ENCODE data around the gene AOPEP. TPM values are rescaled to one million over a fixed set of nuclear protein-coding genes. Genes with fewer than 3 reads are reported as not detected.

AOPEP gene
- total and polyA plus RNA-seq, 4 donors: 210 to 311 (median 285) TPM

DNA sequence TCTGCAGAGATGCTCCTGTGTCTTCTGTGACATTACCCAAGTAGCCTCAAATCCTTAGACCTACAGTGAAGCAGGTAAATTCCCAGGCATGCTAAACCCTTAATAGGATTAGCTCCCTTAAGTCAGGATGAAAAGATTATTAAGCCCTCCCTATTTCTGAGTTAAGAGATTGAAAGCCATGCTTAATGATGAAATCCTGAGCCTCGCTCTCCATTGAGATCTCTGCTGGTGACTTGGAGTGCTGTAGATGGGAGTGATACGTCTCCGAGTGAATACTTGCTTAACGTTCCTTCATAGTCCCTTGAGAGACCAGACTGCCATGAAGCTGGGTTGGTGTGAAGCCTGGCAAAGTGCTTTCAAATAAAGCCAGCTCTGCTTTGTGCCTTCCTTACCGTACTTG is 34.2 kb downstream of the AOPEP start:
- Histone ChIP-seq H3K4me3 (ENCODE audit: low read length in 2 of 2) (no peak overlapping the region), H3K27ac (ENCODE audit: low read depth in 1 of 2, low read length in 2 of 2) (no peak overlapping the region), H3K36me3 (ENCODE audit: control insufficient read depth in 1 of 2, insufficient read depth in 2 of 2, low read length in 1 of 2) (peaks cover 0 to 8% of the 10 kb centered on the region in 2 donors), H3K9me3 (ENCODE audit: control insufficient read depth, low read length) (no peaks in the 10 kb centered on the region), H3K4me1 (ENCODE audit: control insufficient read depth in 1 of 2, insufficient read depth in 2 of 2, low read length in 2 of 2) (no peaks in the 10 kb centered on the region), H3K27me3 (ENCODE audit: control insufficient read depth in 1 of 2, insufficient read depth in 2 of 2, low read length in 1 of 2) (no peaks in the 10 kb centered on the region)
- DNase-seq: no peak
- WGBS, 2 donors: 86 to 88% methylated on average over 5 of the region's 5 CpGs
- no peak for ATAC-seq (ENCODE audit: low FRiP score)
- intact Hi-C loops (cut with DNase I): no loop called here

DNA sequence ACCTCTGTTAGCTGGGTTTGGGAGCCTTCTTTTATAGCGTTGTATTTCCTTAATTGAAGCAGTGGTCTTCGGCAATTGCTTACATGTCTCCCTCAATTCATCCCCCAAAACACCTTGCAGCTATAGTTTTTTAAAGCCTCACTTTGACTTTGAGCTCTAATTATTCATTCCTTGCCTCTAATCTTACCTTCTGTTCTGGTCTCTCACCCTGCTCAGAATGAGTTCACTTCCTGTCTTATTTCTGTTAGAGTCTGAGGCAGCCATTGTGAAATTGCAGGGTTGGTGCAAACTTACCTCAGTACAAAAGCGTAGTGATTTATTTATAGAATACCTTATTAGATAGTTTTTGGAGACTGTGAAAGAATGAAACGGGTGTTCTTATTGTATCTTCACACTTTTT is 35.0 kb downstream of the AOPEP start:
- no peak overlapping the region for H3K27ac ChIP-seq (ENCODE audit: low read depth in 1 of 2, low read length in 2 of 2)
- no peak for DNase-seq
- intact Hi-C loops (cut with DNase I): no loop called here
- no peaks in the 10 kb centered on the region for H3K4me1 ChIP-seq (ENCODE audit: control insufficient read depth in 1 of 2, insufficient read depth in 2 of 2, low read length in 2 of 2)
- H3K27me3 ChIP-seq (ENCODE audit: control insufficient read depth in 1 of 2, insufficient read depth in 2 of 2, low read length in 1 of 2): no peaks in the 10 kb centered on the region
- no peaks in the 10 kb centered on the region for H3K9me3 ChIP-seq (ENCODE audit: control insufficient read depth, low read length)
- peaks cover 0 to 8% of the 10 kb centered on the region in 2 donors for H3K36me3 ChIP-seq (ENCODE audit: control insufficient read depth in 1 of 2, insufficient read depth in 2 of 2, low read length in 1 of 2)
- 94 to 95% methylated on average over 4 of the region's 4 CpGs for WGBS, 2 donors
- ATAC-seq (ENCODE audit: low FRiP score): no peak
- no peak overlapping the region for H3K4me3 ChIP-seq (ENCODE audit: low read length in 2 of 2)

DNA sequence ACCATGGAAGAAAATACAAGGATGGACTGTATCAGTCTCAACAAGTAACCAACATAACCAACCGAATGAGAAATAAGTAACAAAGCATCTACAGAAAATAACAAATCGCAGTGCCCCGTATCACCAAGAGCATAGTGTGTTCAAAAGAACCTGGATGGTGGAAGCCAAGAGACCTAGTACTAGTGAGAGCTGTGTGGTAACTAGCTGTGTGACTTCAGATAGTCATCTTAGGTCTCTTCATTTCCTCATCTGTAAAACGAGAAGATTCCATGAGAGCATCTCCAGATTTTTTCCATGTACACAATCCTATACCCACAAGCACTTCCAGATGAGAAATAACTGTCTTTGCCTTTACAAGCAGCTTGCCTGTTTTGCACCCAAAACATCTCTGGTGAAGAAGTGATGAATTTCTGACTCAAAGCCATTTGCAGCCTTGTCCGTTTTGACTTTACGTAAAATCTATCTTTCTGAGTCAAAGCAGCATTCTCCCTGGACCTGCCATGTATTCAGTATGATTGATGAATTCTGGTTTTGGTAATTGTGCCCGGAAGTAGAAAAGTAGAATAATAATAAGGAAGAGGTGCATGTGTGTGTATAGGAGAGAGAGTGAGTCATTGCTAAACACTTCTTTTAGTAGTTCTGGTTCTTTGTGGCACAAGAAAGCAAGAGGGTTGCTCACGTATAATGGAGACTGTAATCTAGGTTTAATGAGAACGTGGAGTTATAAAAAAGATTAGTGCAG is 41.0 kb downstream of the AOPEP start:
- intact Hi-C loops (cut with DNase I): no loop called here

DNA sequence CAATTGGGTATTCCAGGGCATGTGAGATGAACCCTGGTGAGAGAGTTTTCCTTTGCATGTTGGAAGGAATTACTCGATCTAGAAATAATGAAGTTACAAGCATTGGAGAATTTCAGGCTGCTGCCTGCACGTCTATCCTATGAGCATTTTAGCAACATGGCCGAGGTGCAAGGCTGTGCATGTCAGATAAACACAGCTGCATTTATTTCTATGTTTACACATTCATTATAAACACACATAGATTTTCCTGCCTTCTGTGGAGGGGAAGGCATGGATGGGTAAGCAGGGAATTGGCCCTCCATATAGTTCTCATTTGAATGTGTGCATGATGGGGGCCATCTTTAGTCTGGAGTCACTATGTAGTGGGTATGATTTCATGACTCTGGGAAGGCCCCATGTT is 42.3 kb downstream of the AOPEP start:
- Histone ChIP-seq H3K27ac (ENCODE audit: low read depth in 1 of 2, low read length in 2 of 2) (no peak overlapping the region), H3K4me3 (ENCODE audit: low read length in 2 of 2) (no peak overlapping the region), H3K36me3 (ENCODE audit: control insufficient read depth in 1 of 2, insufficient read depth in 2 of 2, low read length in 1 of 2) (peaks cover 0 to 3% of the 10 kb centered on the region in 2 donors), H3K4me1 (ENCODE audit: control insufficient read depth in 1 of 2, insufficient read depth in 2 of 2, low read length in 2 of 2) (peaks cover 2 to 5% of the 10 kb centered on the region in 2 donors), H3K27me3 (ENCODE audit: control insufficient read depth in 1 of 2, insufficient read depth in 2 of 2, low read length in 1 of 2) (no peaks in the 10 kb centered on the region), H3K9me3 (ENCODE audit: control insufficient read depth, low read length) (no peaks in the 10 kb centered on the region)
- DNase-seq (no peak), ATAC-seq (ENCODE audit: low FRiP score) (no peak)
- 95 to 97% methylated on average over 3 of the region's 3 CpGs for WGBS, 2 donors
- intact Hi-C loops (cut with DNase I): no loop called here

More for the DNA sequence above, 41.0 kb downstream of the AOPEP start:
- WGBS, 2 donors: 90 to 92% methylated on average over 9 of the region's 9 CpGs
- DNase-seq (no peak), ATAC-seq (ENCODE audit: low FRiP score) (no peak)
- no peaks in the 10 kb centered on the region for H3K9me3 ChIP-seq (ENCODE audit: control insufficient read depth, low read length)
- H3K27me3 ChIP-seq (ENCODE audit: control insufficient read depth in 1 of 2, insufficient read depth in 2 of 2, low read length in 1 of 2): no peaks in the 10 kb centered on the region
- H3K27ac ChIP-seq (ENCODE audit: low read depth in 1 of 2, low read length in 2 of 2): no peak overlapping the region
- no peak overlapping the region for H3K4me3 ChIP-seq (ENCODE audit: low read length in 2 of 2)
- H3K4me1 ChIP-seq (ENCODE audit: control insufficient read depth in 1 of 2, insufficient read depth in 2 of 2, low read length in 2 of 2): no peaks in the 10 kb centered on the region
- H3K36me3 ChIP-seq (ENCODE audit: control insufficient read depth in 1 of 2, insufficient read depth in 2 of 2, low read length in 1 of 2): peaks cover 0 to 3% of the 10 kb centered on the region in 2 donors

DNA sequence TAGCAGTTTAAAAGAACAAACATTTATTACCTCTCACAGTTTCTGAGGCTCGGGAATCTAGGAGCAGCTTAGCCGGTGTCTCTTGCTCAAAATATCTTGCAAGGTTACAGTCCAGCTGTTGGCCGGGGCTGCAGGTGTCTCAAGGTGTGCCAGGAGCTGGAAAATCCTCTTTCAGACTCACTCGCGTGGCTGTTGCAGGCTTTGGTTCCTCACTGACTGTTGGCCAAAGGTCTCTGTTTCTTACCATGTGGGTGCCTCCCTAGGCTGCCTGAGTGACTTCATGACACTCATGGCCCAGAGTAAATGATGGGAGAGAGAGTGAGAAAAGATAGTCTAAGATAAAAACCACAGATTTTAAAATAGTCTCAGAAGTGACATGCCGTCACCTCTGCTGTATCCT is 43.8 kb downstream of the AOPEP start:
- Histone ChIP-seq H3K4me1 (ENCODE audit: control insufficient read depth in 1 of 2, insufficient read depth in 2 of 2, low read length in 2 of 2) (peaks cover 2 to 5% of the 10 kb centered on the region in 2 donors), H3K4me3 (ENCODE audit: low read length in 2 of 2) (no peak overlapping the region), H3K27me3 (ENCODE audit: control insufficient read depth in 1 of 2, insufficient read depth in 2 of 2, low read length in 1 of 2) (no peaks in the 10 kb centered on the region), H3K27ac (ENCODE audit: low read depth in 1 of 2, low read length in 2 of 2) (no peak overlapping the region), H3K36me3 (ENCODE audit: control insufficient read depth in 1 of 2, insufficient read depth in 2 of 2, low read length in 1 of 2) (peaks cover 0 to 3% of the 10 kb centered on the region in 2 donors), H3K9me3 (ENCODE audit: control insufficient read depth, low read length) (no peaks in the 10 kb centered on the region)
- ATAC-seq (ENCODE audit: low FRiP score) (no peak), DNase-seq (no peak)
- intact Hi-C loops (cut with DNase I): loop anchor here in 1 of 2 donors (5.0 kb wide), 2 partner anchors 88 to 352 kb away; no protein-coding TSS in a partner anchor
- 80 to 92% methylated on average over 6 of the region's 6 CpGs for WGBS, 2 donors

DNA sequence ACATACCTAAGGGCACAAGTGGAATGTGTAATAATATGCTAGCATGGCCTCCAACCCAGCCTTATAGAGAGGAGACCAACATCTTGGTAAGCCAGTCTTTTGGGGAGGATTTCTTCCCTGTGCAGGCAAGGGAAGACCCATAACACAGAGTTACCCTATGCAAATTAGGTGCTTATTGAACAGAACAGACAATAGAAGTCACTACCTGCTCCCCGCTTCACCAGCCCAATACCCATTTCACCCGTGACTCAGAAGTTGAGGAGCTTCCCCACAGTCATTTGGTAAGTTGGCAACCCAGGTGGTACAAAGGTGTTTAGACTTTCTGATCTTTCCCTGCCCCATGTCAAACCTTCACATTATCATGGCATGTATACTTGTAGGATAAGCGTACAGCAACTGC is 44.6 kb downstream of the AOPEP start:
- no peak for DNase-seq
- Histone ChIP-seq H3K36me3 (ENCODE audit: control insufficient read depth in 1 of 2, insufficient read depth in 2 of 2, low read length in 1 of 2) (peaks cover 0 to 3% of the 10 kb centered on the region in 2 donors), H3K27ac (ENCODE audit: low read depth in 1 of 2, low read length in 2 of 2) (peak overlapping the region in 1 of 2 donors; percentile 30), H3K4me1 (ENCODE audit: control insufficient read depth in 1 of 2, insufficient read depth in 2 of 2, low read length in 2 of 2) (peaks cover 2 to 5% of the 10 kb centered on the region in 2 donors), H3K27me3 (ENCODE audit: control insufficient read depth in 1 of 2, insufficient read depth in 2 of 2, low read length in 1 of 2) (no peaks in the 10 kb centered on the region), H3K4me3 (ENCODE audit: low read length in 2 of 2) (no peak overlapping the region), H3K9me3 (ENCODE audit: control insufficient read depth, low read length) (no peaks in the 10 kb centered on the region)
- no peak for ATAC-seq (ENCODE audit: low FRiP score)
- intact Hi-C loops (cut with DNase I): loop anchor here in 1 of 2 donors (5.0 kb wide), 2 partner anchors 89 to 351 kb away; no protein-coding TSS in a partner anchor
- WGBS, 2 donors: 96 to 99% methylated on average over 3 of the region's 3 CpGs

DNA sequence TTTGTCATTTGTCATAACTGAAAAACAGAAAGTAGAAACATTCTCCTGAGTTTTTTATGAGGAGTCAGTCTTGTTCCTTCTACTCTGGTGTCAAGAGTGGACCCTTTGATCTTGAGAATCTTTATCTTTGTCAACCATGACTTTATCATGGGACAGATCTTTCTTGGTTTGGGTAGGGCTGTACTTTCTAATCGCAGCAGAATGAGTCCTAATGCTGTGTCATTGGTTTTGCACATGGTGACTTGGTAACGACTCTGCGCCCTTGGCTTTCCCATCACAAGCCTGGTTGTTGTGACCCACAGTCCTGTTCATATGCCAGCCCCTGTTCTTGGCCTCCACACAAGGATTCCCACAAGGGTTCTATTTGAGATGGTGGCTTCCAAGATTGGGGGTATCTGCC is 45.6 kb downstream of the AOPEP start:
- no peaks in the 10 kb centered on the region for H3K9me3 ChIP-seq (ENCODE audit: control insufficient read depth, low read length)
- peaks cover 0 to 2% of the 10 kb centered on the region in 2 donors for H3K36me3 ChIP-seq (ENCODE audit: control insufficient read depth in 1 of 2, insufficient read depth in 2 of 2, low read length in 1 of 2)
- no peak for DNase-seq
- H3K4me1 ChIP-seq (ENCODE audit: control insufficient read depth in 1 of 2, insufficient read depth in 2 of 2, low read length in 2 of 2): peaks cover 2 to 5% of the 10 kb centered on the region in 2 donors
- no peak overlapping the region for H3K4me3 ChIP-seq (ENCODE audit: low read length in 2 of 2)
- ATAC-seq (ENCODE audit: low FRiP score): peak; percentile 69
- 0 to 11% methylated on average over 3 of the region's 3 CpGs for WGBS, 2 donors
- intact Hi-C loops (cut with DNase I): loop anchor here in 1 of 2 donors (5.0 kb wide), 2 partner anchors 90 to 350 kb away; no protein-coding TSS in a partner anchor
- H3K27ac ChIP-seq (ENCODE audit: low read depth in 1 of 2, low read length in 2 of 2): peak overlapping the region in 1 of 2 donors; percentile 90
- no peaks in the 10 kb centered on the region for H3K27me3 ChIP-seq (ENCODE audit: control insufficient read depth in 1 of 2, insufficient read depth in 2 of 2, low read length in 1 of 2)

DNA sequence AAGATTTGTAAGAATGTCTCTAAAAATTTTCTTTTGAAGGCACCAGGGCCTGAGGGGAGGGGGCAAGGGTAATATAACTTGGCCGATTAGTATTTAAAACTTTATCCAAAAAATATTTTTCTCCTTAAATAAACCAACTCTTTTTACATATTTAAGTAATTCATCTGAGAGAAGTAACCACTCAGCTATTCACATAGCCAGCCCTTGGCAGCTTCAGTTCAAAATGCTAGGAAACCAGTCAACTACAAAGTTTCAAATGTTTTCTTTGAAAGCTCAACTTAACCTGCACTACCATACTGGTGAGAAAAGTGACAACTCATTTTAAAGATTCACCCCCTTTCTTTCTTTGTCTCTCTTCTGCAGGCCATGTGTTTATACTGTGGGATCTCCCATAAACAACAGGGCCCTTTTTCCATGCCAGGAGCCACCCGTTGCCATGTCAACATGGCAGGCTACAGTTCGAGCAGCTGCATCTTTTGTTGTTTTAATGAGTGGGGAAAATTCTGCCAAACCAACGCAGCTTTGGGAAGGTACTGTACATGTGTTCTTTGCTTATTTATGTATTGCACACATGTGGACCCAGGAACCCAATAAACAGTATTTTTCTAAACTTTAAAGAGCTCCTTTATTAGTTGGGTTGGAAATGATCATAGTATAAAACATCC is 46.3 kb downstream of the AOPEP start:
- H3K4me3 ChIP-seq (ENCODE audit: low read length in 2 of 2): no peak overlapping the region
- intact Hi-C loops (cut with DNase I): loop anchor here in 1 of 2 donors (5.0 kb wide), 2 partner anchors 90 to 350 kb away; no protein-coding TSS in a partner anchor
- H3K27me3 ChIP-seq (ENCODE audit: control insufficient read depth in 1 of 2, insufficient read depth in 2 of 2, low read length in 1 of 2): no peaks in the 10 kb centered on the region
- peak overlapping the region in 1 of 2 donors; percentile 91 for H3K27ac ChIP-seq (ENCODE audit: low read depth in 1 of 2, low read length in 2 of 2)
- DNase-seq (peak in 1 of 2 donors; percentile 56), ATAC-seq (ENCODE audit: low FRiP score) (peak; percentile 22)
- H3K4me1 ChIP-seq (ENCODE audit: control insufficient read depth in 1 of 2, insufficient read depth in 2 of 2, low read length in 2 of 2): peaks cover 2 to 5% of the 10 kb centered on the region in 2 donors
- H3K36me3 ChIP-seq (ENCODE audit: control insufficient read depth in 1 of 2, insufficient read depth in 2 of 2, low read length in 1 of 2): no peaks in the 10 kb centered on the region
- WGBS, 2 donors: 4 to 7% methylated on average over 4 of the region's 4 CpGs
- H3K9me3 ChIP-seq (ENCODE audit: control insufficient read depth, low read length): no peaks in the 10 kb centered on the region

Measured in aorta (tissue), 5 donors.